ENCODE measurements around the gene TSKS. TPM values are rescaled to one million over a fixed set of nuclear protein-coding genes. Genes with fewer than 3 reads are reported as not detected.
A peak's percentile ranks its signal among the peaks of the same experiment; 100 is the strongest.

The TSKS gene, protein sequence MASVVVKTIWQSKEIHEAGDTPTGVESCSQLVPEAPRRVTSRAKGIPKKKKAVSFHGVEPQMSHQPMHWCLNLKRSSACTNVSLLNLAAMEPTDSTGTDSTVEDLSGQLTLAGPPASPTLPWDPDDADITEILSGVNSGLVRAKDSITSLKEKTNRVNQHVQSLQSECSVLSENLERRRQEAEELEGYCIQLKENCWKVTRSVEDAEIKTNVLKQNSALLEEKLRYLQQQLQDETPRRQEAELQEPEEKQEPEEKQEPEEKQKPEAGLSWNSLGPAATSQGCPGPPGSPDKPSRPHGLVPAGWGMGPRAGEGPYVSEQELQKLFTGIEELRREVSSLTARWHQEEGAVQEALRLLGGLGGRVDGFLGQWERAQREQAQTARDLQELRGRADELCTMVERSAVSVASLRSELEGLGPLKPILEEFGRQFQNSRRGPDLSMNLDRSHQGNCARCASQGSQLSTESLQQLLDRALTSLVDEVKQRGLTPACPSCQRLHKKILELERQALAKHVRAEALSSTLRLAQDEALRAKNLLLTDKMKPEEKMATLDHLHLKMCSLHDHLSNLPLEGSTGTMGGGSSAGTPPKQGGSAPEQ
- under 0.01 TPM for total RNA-seq

DNA sequence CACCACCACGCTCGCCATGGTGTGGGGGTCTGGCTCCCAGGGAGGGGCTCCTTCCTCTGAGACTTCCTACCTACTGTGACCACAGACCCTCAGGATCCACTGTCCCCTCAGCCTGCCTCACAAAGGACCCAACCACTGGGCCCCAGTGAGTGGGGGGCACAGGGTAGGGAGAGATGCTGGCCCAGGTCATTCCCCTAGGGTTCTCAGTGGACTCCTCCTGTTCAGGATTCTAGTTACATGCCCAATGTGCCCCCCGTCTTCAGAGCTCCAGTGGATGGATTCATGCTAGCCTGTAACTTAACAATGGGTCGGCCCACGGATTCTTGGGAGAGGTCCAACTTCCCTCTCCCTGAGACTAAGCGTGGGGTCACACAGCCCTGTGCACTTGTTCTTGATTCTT is at the start of gene TSKS:
Gene TSKS (minus strand): TSS at position 77 of the 400 bp plus-strand sequence. CDS start 59 bp downstream, at position 18.
- peaks cover 15 to 21% (median 17%) of the 10 kb centered on the region in 3 donors for H3K4me1 ChIP-seq (ENCODE audit: control insufficient read depth in 3 of 3, insufficient read depth in 3 of 3, low read length in 3 of 3)
- H3K27ac ChIP-seq (ENCODE audit: low read depth, low read length), result no peak within 1 kb of the TSS

DNA sequence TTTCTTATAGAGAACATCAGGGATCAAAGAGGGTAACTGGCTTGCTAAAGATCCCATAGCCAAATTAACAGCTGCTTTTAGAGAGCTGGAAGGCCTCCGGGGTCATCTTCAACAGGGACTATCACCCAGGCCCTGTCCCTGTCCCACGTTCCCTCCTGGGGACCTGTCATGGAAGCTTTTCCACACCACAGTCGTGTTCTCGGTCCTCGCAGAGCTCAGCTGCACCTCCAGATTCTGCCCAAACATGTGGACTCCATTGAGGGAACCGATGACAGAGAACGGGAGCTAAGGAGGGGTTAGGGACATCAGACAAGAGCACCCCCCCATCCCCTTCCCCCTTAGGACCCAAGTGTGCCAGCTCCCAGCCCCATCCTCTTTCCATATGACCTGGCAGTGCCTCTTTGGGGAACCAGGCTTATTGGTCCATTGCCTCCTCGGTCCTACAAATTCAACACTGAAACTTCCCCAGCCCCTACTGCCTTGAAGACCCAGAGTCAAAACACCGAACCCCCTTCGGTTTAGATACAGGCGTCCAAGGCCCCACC is 49.4 kb upstream of the TSKS start:
- Histone ChIP-seq H3K4me1 (ENCODE audit: control insufficient read depth in 3 of 3, insufficient read depth in 3 of 3, low read length in 3 of 3) (peaks cover 20 to 38% (median 28%) of the 10 kb centered on the region in 3 donors), H3K9me3 (ENCODE audit: control insufficient read depth in 3 of 3, low read length in 3 of 3) (no peaks in the 10 kb centered on the region), H3K27ac (ENCODE audit: low read depth, low read length) (peak overlapping the region; percentile 94), H3K9ac (ENCODE audit: low read depth in 1 of 3, low read length in 3 of 3) (peak overlapping the region; percentile 69 to 92 (median 91)), H3K4me3 (ENCODE audit: low read length in 3 of 3) (peak overlapping the region; percentile 89 to 99 (median 96)), H3K27me3 (ENCODE audit: control insufficient read depth in 3 of 3, insufficient read depth in 3 of 3, low read length in 3 of 3) (no peaks in the 10 kb centered on the region), H3K36me3 (ENCODE audit: control insufficient read depth in 3 of 3, insufficient read depth in 3 of 3, low read length in 3 of 3) (peaks cover 0 to 3% (median 3%) of the 10 kb centered on the region in 3 donors)

More for the DNA sequence above, at the start of gene TSKS:
- Histone ChIP-seq H3K9ac (ENCODE audit: low read depth in 1 of 3, low read length in 3 of 3) (no peak within 1 kb of the TSS), H3K9me3 (ENCODE audit: control insufficient read depth in 3 of 3, low read length in 3 of 3) (no peaks in the 10 kb centered on the region), H3K4me3 (ENCODE audit: low read length in 3 of 3) (no peak within 1 kb of the TSS), H3K36me3 (ENCODE audit: control insufficient read depth in 3 of 3, insufficient read depth in 3 of 3, low read length in 3 of 3) (no peaks in the 10 kb centered on the region), H3K27me3 (ENCODE audit: control insufficient read depth in 3 of 3, insufficient read depth in 3 of 3, low read length in 3 of 3) (no peaks in the 10 kb centered on the region)

DNA sequence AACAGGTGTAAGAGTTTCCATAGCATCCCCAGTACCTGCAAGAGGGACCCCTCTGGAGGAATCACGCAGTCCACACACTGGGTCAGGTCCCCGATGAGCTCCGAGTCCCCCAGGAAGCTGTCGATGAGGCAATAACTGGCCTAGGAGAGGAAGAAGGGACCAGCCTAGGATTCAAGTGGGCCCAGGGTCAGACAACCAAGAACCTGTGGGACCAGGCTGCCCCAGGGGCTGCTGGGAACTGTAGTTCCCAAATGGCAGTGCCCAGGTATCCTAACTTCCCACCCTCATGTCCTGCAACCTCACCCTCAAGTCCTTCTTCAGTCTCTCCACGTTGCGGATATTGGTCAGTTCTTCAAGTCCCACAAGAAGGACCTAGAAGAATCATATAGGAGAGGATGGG is 48.2 kb upstream of the TSKS start:
- no peak overlapping the region for H3K27ac ChIP-seq (ENCODE audit: low read depth, low read length)
- no peak overlapping the region for H3K9ac ChIP-seq (ENCODE audit: low read depth in 1 of 3, low read length in 3 of 3)
- H3K27me3 ChIP-seq (ENCODE audit: control insufficient read depth in 3 of 3, insufficient read depth in 3 of 3, low read length in 3 of 3), result no peaks in the 10 kb centered on the region
- no peaks in the 10 kb centered on the region for H3K9me3 ChIP-seq (ENCODE audit: control insufficient read depth in 3 of 3, low read length in 3 of 3)
- H3K36me3 ChIP-seq (ENCODE audit: control insufficient read depth in 3 of 3, insufficient read depth in 3 of 3, low read length in 3 of 3), result peaks cover 0 to 5% (median 3%) of the 10 kb centered on the region in 3 donors
- no peak overlapping the region for H3K4me3 ChIP-seq (ENCODE audit: low read length in 3 of 3)
- H3K4me1 ChIP-seq (ENCODE audit: control insufficient read depth in 3 of 3, insufficient read depth in 3 of 3, low read length in 3 of 3), result peaks cover 15 to 33% (median 25%) of the 10 kb centered on the region in 3 donors

DNA sequence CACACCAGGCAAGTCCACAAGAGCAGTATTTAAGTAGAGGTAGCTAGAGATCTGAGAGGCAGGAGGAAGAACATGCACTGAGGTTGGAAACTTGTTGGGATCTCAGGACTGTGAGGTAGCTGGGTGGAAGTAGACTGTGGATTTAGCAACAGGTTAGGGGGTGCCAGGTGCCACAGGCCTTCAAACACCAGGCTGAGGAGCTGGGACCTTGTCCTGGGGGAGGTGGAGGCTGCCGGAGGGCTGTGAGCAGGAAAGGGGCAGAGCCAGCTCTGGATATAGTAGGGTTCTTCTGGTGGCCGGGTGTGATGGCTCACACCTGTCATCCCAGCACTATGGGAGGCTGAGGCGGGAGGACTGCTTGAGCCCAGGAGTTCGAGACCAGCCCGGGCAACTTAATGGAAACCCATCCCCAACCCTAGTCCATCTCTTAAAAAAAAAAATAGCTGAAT is 46.9 kb upstream of the TSKS start:
- Histone ChIP-seq H3K27me3 (ENCODE audit: control insufficient read depth in 3 of 3, insufficient read depth in 3 of 3, low read length in 3 of 3) (no peaks in the 10 kb centered on the region), H3K4me1 (ENCODE audit: control insufficient read depth in 3 of 3, insufficient read depth in 3 of 3, low read length in 3 of 3) (peaks cover 15 to 33% (median 25%) of the 10 kb centered on the region in 3 donors), H3K36me3 (ENCODE audit: control insufficient read depth in 3 of 3, insufficient read depth in 3 of 3, low read length in 3 of 3) (peaks cover 0 to 11% (median 3%) of the 10 kb centered on the region in 3 donors), H3K9ac (ENCODE audit: low read depth in 1 of 3, low read length in 3 of 3) (peak overlapping the region; percentile 88 to 97 (median 92)), H3K27ac (ENCODE audit: low read depth, low read length) (peak overlapping the region; percentile 97), H3K9me3 (ENCODE audit: control insufficient read depth in 3 of 3, low read length in 3 of 3) (no peaks in the 10 kb centered on the region), H3K4me3 (ENCODE audit: low read length in 3 of 3) (peak overlapping the region; percentile 86 to 93 (median 91))

DNA sequence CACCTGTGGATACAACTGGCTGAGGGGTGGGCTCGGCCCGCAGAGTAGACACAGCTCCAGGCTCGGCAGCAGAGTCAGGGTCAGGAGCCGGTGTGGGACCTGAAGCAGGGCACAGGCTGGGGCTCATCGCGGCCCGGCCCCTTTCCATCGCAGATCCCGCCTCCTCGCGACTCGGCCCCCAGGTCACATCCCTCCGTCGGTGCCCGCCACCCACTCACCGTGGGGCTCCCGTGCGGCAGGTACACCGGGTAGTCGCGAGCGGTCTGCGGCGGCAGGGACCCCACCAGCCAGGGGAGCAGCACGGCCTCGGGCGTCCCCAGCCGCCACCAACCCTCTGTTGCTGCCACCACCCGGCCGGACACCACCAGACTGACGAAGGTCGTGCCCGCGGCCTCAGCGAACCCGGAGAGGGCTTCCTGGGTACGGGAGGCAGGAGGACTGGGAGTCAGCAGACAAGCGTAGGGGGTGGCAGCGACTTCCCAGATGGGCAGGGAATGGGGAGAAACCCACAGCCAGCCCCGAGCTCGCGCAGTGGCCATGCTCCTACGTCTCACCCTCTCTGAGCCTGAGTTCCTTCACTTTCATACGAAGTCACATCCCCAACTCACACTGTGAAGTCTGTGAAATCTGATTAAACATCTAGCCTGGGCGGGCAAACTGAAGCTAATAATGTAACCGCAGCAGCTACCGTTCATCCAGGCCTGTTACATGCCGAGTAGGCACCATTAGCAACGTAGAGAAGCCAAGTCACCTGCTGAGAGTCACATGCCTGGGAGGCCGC is 46.2 kb upstream of the TSKS start:
- no peaks in the 10 kb centered on the region for H3K9me3 ChIP-seq (ENCODE audit: control insufficient read depth in 3 of 3, low read length in 3 of 3)
- H3K4me3 ChIP-seq (ENCODE audit: low read length in 3 of 3), result peak overlapping the region; percentile 86 to 93 (median 91)
- H3K9ac ChIP-seq (ENCODE audit: low read depth in 1 of 3, low read length in 3 of 3), result peak overlapping the region; percentile 88 to 97 (median 92)
- no peaks in the 10 kb centered on the region for H3K27me3 ChIP-seq (ENCODE audit: control insufficient read depth in 3 of 3, insufficient read depth in 3 of 3, low read length in 3 of 3)
- peaks cover 0 to 14% (median 5%) of the 10 kb centered on the region in 3 donors for H3K36me3 ChIP-seq (ENCODE audit: control insufficient read depth in 3 of 3, insufficient read depth in 3 of 3, low read length in 3 of 3)
- H3K4me1 ChIP-seq (ENCODE audit: control insufficient read depth in 3 of 3, insufficient read depth in 3 of 3, low read length in 3 of 3), result peaks cover 15 to 33% (median 25%) of the 10 kb centered on the region in 3 donors
- H3K27ac ChIP-seq (ENCODE audit: low read depth, low read length), result peak overlapping the region; percentile 97

DNA sequence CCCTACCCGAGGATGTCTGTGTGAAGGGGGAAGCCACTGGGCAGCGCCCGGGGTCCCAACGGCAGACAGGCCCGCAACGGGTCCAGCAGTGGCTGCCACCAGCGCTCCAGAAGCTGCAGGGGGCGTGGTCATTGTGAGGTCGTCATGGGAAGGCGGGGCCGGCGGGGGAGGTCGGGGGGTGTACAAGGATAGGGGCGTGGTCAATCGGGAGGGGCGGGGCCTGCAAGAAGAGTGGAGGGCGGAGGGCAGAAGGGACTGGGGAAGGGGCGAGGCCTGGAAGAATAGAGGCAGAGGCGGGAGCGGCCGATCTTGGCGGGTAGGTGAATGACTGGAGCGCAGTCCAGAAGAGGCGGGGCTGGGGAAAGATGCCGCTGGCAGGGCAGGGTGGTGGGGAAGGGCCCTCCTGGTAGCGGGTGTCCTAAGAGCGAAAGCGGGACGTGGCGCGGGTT is 45.6 kb upstream of the TSKS start:
- Histone ChIP-seq H3K9ac (ENCODE audit: low read depth in 1 of 3, low read length in 3 of 3) (peak overlapping the region; percentile 88 to 97 (median 92)), H3K4me3 (ENCODE audit: low read length in 3 of 3) (peak overlapping the region; percentile 86 to 93 (median 91)), H3K27ac (ENCODE audit: low read depth, low read length) (peak overlapping the region; percentile 97), H3K27me3 (ENCODE audit: control insufficient read depth in 3 of 3, insufficient read depth in 3 of 3, low read length in 3 of 3) (no peaks in the 10 kb centered on the region), H3K4me1 (ENCODE audit: control insufficient read depth in 3 of 3, insufficient read depth in 3 of 3, low read length in 3 of 3) (peaks cover 15 to 33% (median 25%) of the 10 kb centered on the region in 3 donors), H3K9me3 (ENCODE audit: control insufficient read depth in 3 of 3, low read length in 3 of 3) (no peaks in the 10 kb centered on the region), H3K36me3 (ENCODE audit: control insufficient read depth in 3 of 3, insufficient read depth in 3 of 3, low read length in 3 of 3) (peaks cover 0 to 15% (median 5%) of the 10 kb centered on the region in 3 donors)

DNA sequence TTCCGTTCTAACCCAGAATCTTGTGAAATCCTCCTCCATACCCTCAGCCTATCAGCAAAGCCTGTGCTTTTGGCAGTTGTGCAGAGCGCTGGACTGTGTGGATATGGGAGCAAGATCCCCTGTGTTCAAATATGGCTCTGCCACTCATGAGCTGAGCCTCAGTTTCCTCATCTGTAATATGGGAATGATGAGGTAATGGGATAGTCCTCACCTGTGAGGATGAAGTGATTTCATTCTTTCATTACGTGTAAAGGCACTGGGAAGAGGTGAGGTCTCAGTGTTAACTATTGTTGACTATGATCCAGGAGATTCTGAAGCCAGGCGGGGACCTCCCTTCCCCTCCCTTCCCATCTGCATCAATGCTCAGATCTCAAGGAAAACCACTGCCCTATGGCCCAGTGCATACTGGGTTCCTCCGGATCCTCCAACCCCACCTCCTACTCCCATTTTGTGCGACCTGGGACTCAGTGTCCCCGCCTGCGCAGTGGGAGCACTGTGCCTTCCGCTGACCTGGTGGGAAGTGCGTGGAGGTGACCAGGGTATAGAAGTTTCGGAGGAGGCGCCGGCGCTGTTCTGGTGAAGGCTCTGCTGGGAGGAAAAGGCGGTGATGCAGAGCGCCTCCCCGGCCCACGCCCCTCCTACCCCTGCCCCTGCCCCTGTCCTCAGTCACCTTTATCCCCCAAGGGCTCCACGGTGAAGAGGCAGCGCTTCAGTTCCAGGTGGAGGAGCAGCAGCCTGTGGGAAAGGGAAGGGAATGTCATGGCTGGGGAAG is 45.0 kb upstream of the TSKS start:
- Histone ChIP-seq H3K27ac (ENCODE audit: low read depth, low read length) (peak overlapping the region; percentile 19), H3K4me1 (ENCODE audit: control insufficient read depth in 3 of 3, insufficient read depth in 3 of 3, low read length in 3 of 3) (peaks cover 16 to 30% (median 24%) of the 10 kb centered on the region in 3 donors), H3K27me3 (ENCODE audit: control insufficient read depth in 3 of 3, insufficient read depth in 3 of 3, low read length in 3 of 3) (no peaks in the 10 kb centered on the region), H3K9ac (ENCODE audit: low read depth in 1 of 3, low read length in 3 of 3) (peak overlapping the region in 1 of 3 donors; percentile 64), H3K4me3 (ENCODE audit: low read length in 3 of 3) (peak overlapping the region; percentile 59 to 93 (median 91)), H3K9me3 (ENCODE audit: control insufficient read depth in 3 of 3, low read length in 3 of 3) (no peaks in the 10 kb centered on the region), H3K36me3 (ENCODE audit: control insufficient read depth in 3 of 3, insufficient read depth in 3 of 3, low read length in 3 of 3) (peaks cover 6 to 22% (median 11%) of the 10 kb centered on the region in 3 donors)

DNA sequence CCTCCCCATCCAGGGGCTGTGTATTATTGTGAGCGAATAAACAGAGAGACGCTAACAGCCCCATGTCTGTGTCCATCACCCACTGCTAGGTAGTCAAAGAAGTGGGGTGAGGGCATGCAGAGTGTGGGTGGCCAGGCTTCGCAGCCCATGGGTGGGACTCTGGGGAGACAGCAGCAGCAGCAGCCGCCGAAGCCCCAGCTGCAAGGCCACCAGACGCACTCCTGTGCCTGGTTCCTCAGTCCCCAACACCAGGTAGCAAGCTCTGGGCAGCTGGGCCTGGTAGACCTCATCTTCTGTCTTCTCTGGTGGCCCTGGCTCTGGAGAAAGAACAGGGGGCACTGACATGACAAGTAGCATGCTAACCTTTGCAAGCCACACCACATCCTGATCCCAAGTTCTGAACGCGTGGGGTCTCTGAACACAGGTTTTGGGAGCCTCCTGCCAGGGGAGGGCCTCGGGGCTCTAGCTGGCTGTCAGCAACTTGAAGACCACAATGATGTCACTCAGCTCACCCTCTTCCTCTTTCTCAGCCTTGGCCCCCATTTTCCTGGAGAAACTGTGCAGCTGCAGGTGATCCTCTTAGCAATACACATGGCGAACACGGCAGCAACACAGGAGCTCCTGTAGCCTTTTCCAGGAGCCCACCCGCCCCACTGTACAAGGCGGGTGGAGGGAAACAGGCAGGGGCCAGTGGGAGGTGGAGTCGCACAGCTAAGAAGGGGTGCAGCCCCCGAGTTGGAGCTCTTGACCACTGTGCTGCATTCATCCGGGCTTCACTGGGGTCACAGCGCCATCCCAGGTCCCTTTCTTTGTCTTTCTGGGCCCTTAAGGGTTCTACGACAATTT is 44.2 kb upstream of the TSKS start:
- Histone ChIP-seq H3K27me3 (ENCODE audit: control insufficient read depth in 3 of 3, insufficient read depth in 3 of 3, low read length in 3 of 3) (no peaks in the 10 kb centered on the region), H3K9me3 (ENCODE audit: control insufficient read depth in 3 of 3, low read length in 3 of 3) (no peaks in the 10 kb centered on the region), H3K4me3 (ENCODE audit: low read length in 3 of 3) (no peak overlapping the region), H3K27ac (ENCODE audit: low read depth, low read length) (no peak overlapping the region), H3K36me3 (ENCODE audit: control insufficient read depth in 3 of 3, insufficient read depth in 3 of 3, low read length in 3 of 3) (peaks cover 8 to 23% (median 13%) of the 10 kb centered on the region in 3 donors), H3K9ac (ENCODE audit: low read depth in 1 of 3, low read length in 3 of 3) (no peak overlapping the region), H3K4me1 (ENCODE audit: control insufficient read depth in 3 of 3, insufficient read depth in 3 of 3, low read length in 3 of 3) (peaks cover 18 to 26% (median 22%) of the 10 kb centered on the region in 3 donors)

All from skeletal muscle tissue (tissue), 4 donors.